CD14-positive monocyte (primary cell): ENCODE data around the gene NUMBL. TPM values are rescaled to one million over a fixed set of nuclear protein-coding genes. Genes with fewer than 3 reads are reported as not detected.

Experiments
- DNase-seq, 3 donors: peaks; one replicate each; pipeline ENCODE4 v3.0.0-alpha.2; 2011 to 2022
- H2AFZ ChIP-seq: 2 replicates; pipeline ENCODE4 v1.6.0; 2012; ENCODE audit warnings: mild to moderate bottlenecking, low read depth, low read length, inconsistent platforms; ENCODE audit not compliant: insufficient read depth, poor library complexity, severe bottlenecking
- H3K27ac ChIP-seq, 2 donors: 1 replicate in 1 of 2; 2 replicates in 1 of 2; pipeline ENCODE4 v1.5.1; 2012 to 2013; ENCODE audit warnings: low read length in 2 of 2, control low read depth in 1 of 2, inconsistent platforms in 1 of 2, low read depth in 1 of 2, mild to moderate bottlenecking in 1 of 2
- H3K27me3 ChIP-seq, 2 donors: one replicate each; pipeline versions ENCODE4 v1.6.0 to v1.6.1; 2011 to 2013; ENCODE audit warnings: low read length in 2 of 2; ENCODE audit not compliant: control insufficient read depth in 2 of 2, insufficient read depth in 2 of 2
- H3K36me3 ChIP-seq, 2 donors: replicated peaks in 1 of 2; 1 replicate in 1 of 2; 2 replicates in 1 of 2; pipeline versions ENCODE4 v1.5.1 to v1.6.1; 2012 to 2013; ENCODE audit warnings: low read length in 2 of 2, control low read depth in 1 of 2, inconsistent platforms in 1 of 2, mild to moderate bottlenecking in 1 of 2; ENCODE audit not compliant: insufficient read depth in 2 of 2, control insufficient read depth in 1 of 2
- H3K4me1 ChIP-seq, 2 donors: 1 replicate in 1 of 2; 2 replicates in 1 of 2; pipeline versions ENCODE4 v1.5.1 to v1.6.1; 2012 to 2013; ENCODE audit warnings: low read length in 2 of 2, control low read depth in 1 of 2, inconsistent platforms in 1 of 2, mild to moderate bottlenecking in 1 of 2, moderate library complexity in 1 of 2; ENCODE audit not compliant: insufficient read depth in 2 of 2, control insufficient read depth in 1 of 2
- H3K4me2 ChIP-seq: replicated peaks from 2 replicates; pipeline ENCODE3; 2012; ENCODE audit warnings: low read length, moderate library complexity, mild to moderate bottlenecking; ENCODE audit not compliant: poor library complexity, severe bottlenecking; ENCODE audit errors: extremely low read depth
- H3K4me3 ChIP-seq, 3 experiments: fragments of 200-600 bp in 1 of 3; sonication (generic) in 1 of 3; replicated peaks in 1 of 3; 1 replicate in 2 of 3; 2 replicates in 1 of 3; pipeline ENCODE4 v1.5.1; 2011 to 2013; ENCODE audit warnings: low read length in 3 of 3, mild to moderate bottlenecking in 3 of 3, control low read depth in 2 of 3, low read depth in 2 of 3, inconsistent platforms in 1 of 3, moderate library complexity in 1 of 3
- H3K79me2 ChIP-seq: 2 replicates; pipeline ENCODE4 v1.6.0; 2012; ENCODE audit warnings: mild to moderate bottlenecking, control low read depth, inconsistent platforms, low read length, moderate library complexity; ENCODE audit not compliant: insufficient read depth
- H3K9ac ChIP-seq: 2 replicates; pipeline ENCODE4 v1.6.0; 2017; ENCODE audit warnings: low read length, mild to moderate bottlenecking; ENCODE audit not compliant: insufficient read depth, poor library complexity, severe bottlenecking
- H3K9me3 ChIP-seq, 2 donors: replicated peaks in 1 of 2; 1 replicate in 1 of 2; 2 replicates in 1 of 2; pipeline versions ENCODE4 v1.5.1 to v1.6.1; 2012 to 2013; ENCODE audit warnings: low read length in 2 of 2, control low read depth in 1 of 2; ENCODE audit not compliant: control insufficient read depth in 1 of 2, insufficient read depth in 1 of 2
- H4K20me1 ChIP-seq: 2 replicates; pipeline ENCODE4 v1.6.0; 2012; ENCODE audit warnings: mild to moderate bottlenecking, low read length, control low read depth, moderate library complexity; ENCODE audit not compliant: insufficient read depth
- H3K27ac Mint-ChIP-seq, 7 donors: one replicate each; pipeline ENCODE4 v1.8.0; 2020; ENCODE audit warnings: mild to moderate bottlenecking in 7 of 7, mixed read lengths in 7 of 7, moderate library complexity in 6 of 7, inconsistent platforms in 2 of 7
- H3K27me3 Mint-ChIP-seq, 3 donors: one replicate each; pipeline ENCODE4 v1.8.0; 2021 to 2022; ENCODE audit warnings: low read depth in 3 of 3, mild to moderate bottlenecking in 3 of 3, mixed read lengths in 3 of 3, moderate library complexity in 3 of 3, inconsistent platforms in 1 of 3
- H3K36me3 Mint-ChIP-seq, 2 donors: one replicate each; pipeline ENCODE4 v1.8.0; 2020; ENCODE audit warnings: mixed read lengths in 2 of 2, inconsistent platforms in 1 of 2, mild to moderate bottlenecking in 1 of 2
- H3K4me1 Mint-ChIP-seq: one replicate; pipeline ENCODE4 v1.8.0; 2020; ENCODE audit warnings: mild to moderate bottlenecking, mixed read lengths
- H3K4me3 Mint-ChIP-seq, 2 donors: one replicate each; pipeline ENCODE4 v1.8.0; 2020; ENCODE audit warnings: mild to moderate bottlenecking in 2 of 2, mixed read lengths in 2 of 2, moderate library complexity in 1 of 2
- H3K9me3 Mint-ChIP-seq, 7 donors: one replicate each; pipeline ENCODE4 v1.8.0; 2020 to 2022; ENCODE audit warnings: mixed read lengths in 7 of 7, mild to moderate bottlenecking in 6 of 7, moderate library complexity in 6 of 7, inconsistent platforms in 2 of 7
- WGBS: methylation state at CpG from one replicate; pipeline ENCODE4 v1.1.5; 2013; ENCODE audit warnings: missing lambda C conversion rate; ENCODE audit not compliant: insufficient coverage; 5-methylcytosine and 5-hydroxymethylcytosine counted together
- intact Hi-C, 2 donors: fragments of 100-400 bp; cut with micrococcal nuclease; formaldehyde crosslinking; loops; one replicate each; pipeline versions ENCODE4 v1.15.0 to v1.15.1; 2023
- polyA plus RNA-seq, 3 donors: library from polyadenylated mRNA; depleted of rRNA in 1 of 3; unstranded in 2 of 3; stranded (reverse) in 1 of 3; fragments of 300-500 nt in 2 of 3; fragments of >200 nt in 1 of 3; fragmentation: Illumina TruSeq in 2 of 3; gene quantifications; 1 replicate in 2 of 3; 2 replicates in 1 of 3; pipeline ENCODE4 v1.2.3, GENCODE V29; 2012 to 2021
- TF ChIP-seq, protein P1 (sequence below): fragments of 200-600 bp; IDR thresholded peaks from one replicate; pipeline ENCODE4 v1.8.0; 2022; ENCODE audit warnings: antibody characterized with exemption, mild to moderate bottlenecking

NUMBL gene
- polyA plus RNA-seq, 3 donors, result 0.12 to 7.2 (median 0.45) TPM

DNA sequence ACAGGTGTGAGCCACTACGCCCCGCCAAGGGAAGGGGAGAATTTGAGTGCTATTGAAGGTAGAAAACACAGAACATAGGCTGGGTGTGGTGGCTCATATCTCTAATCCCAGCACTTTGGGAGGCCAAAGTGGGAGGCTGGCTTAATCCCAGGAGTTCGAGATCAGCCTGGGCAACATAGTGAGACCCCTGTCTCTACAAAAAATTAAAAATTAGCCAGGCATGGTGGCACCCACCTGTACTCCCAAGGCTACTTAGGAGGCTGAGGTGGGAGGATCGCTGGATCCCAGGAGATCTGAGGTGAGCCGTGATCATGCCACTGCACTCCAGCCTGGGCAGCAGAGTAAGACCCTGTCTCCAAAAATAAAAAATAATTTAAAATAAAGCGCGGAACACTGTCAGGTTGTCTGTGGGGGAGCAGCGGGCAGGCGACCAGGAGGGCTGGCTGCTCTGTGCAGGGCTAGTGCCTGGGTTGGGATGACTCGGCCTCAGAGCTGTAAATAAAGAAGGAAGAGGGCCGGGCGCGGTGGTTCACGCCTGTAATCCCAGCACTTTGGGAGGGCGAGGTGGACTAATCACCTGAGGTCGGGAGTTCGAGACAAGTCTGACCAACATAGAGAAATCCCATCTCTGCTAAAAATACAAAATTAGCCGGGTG is 48.3 kb downstream of the NUMBL start:
- H3K27ac Mint-ChIP-seq, result no peak overlapping the region
- Histone ChIP-seq H2AFZ (no peak overlapping the region), H3K9me3 (no peaks in the 10 kb centered on the region), H3K36me3 (no peaks in the 10 kb centered on the region), H3K79me2 (no peaks in the 10 kb centered on the region), H3K27ac (no peak overlapping the region), H3K4me2 (no peak overlapping the region), H3K9ac (no peak overlapping the region), H4K20me1 (no peaks in the 10 kb centered on the region), H3K4me1 (no peaks in the 10 kb centered on the region), H3K4me3 (no peak overlapping the region), H3K27me3 (no peaks in the 10 kb centered on the region)
- no peak for DNase-seq
- TF ChIP-seq, protein P1, sequence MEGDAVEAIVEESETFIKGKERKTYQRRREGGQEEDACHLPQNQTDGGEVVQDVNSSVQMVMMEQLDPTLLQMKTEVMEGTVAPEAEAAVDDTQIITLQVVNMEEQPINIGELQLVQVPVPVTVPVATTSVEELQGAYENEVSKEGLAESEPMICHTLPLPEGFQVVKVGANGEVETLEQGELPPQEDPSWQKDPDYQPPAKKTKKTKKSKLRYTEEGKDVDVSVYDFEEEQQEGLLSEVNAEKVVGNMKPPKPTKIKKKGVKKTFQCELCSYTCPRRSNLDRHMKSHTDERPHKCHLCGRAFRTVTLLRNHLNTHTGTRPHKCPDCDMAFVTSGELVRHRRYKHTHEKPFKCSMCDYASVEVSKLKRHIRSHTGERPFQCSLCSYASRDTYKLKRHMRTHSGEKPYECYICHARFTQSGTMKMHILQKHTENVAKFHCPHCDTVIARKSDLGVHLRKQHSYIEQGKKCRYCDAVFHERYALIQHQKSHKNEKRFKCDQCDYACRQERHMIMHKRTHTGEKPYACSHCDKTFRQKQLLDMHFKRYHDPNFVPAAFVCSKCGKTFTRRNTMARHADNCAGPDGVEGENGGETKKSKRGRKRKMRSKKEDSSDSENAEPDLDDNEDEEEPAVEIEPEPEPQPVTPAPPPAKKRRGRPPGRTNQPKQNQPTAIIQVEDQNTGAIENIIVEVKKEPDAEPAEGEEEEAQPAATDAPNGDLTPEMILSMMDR, result no peak
- H3K36me3 Mint-ChIP-seq, result no peaks in the 10 kb centered on the region
- peaks cover 0 to 2% (median 0%) of the 10 kb centered on the region in 7 donors for H3K9me3 Mint-ChIP-seq
- peaks cover 4% of the 10 kb centered on the region for H3K4me1 Mint-ChIP-seq
- peaks cover 6 to 12% (median 8%) of the 10 kb centered on the region in 3 donors for H3K27me3 Mint-ChIP-seq
- 80% methylated on average over 2 of the region's 18 CpGs for WGBS
- H3K4me3 Mint-ChIP-seq, result no peak overlapping the region
- intact Hi-C loops, result no loop called here

DNA sequence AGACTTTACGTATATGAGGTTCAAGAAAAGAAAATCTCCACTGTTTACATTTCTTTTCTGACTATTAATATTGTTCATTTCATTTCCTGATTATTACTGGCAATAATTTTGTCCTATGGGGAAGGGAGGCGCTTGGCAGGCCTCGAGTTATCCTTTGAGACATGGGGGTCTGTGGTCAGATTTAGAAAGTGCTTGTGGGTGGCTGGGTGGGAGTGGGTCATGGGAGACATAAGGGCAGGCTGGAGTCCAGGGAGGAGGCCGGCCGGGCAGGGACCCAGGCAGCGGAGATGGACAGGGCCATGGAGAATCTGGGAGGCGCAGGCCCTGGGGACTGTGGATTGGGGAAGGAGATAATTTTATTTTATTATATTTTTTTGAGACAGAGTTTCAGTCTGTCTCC is 49.2 kb downstream of the NUMBL start:
- Mint-ChIP-seq H3K4me1 (peaks cover 4% of the 10 kb centered on the region), H3K27ac (no peak overlapping the region), H3K9me3 (no peaks in the 10 kb centered on the region), H3K4me3 (no peak overlapping the region), H3K36me3 (no peaks in the 10 kb centered on the region), H3K27me3 (peaks cover 5 to 16% (median 6%) of the 10 kb centered on the region in 3 donors)
- no peak overlapping the region for H2AFZ ChIP-seq
- H3K36me3 ChIP-seq, result no peaks in the 10 kb centered on the region
- no peaks in the 10 kb centered on the region for H3K27me3 ChIP-seq
- no peak overlapping the region for H3K4me3 ChIP-seq
- no peak for DNase-seq
- no peaks in the 10 kb centered on the region for H3K9me3 ChIP-seq
- intact Hi-C loops, result no loop called here
- H4K20me1 ChIP-seq, result no peaks in the 10 kb centered on the region
- H3K79me2 ChIP-seq, result no peaks in the 10 kb centered on the region
- H3K4me2 ChIP-seq, result no peak overlapping the region
- H3K27ac ChIP-seq, result no peak overlapping the region
- H3K4me1 ChIP-seq, result no peaks in the 10 kb centered on the region
- WGBS, result 100% methylated on average over 5 of the region's 7 CpGs
- TF ChIP-seq, protein P1, result no peak
- H3K9ac ChIP-seq, result no peak overlapping the region
